ENCODE measurements around the gene PLXNA4. TPM values are rescaled to one million over a fixed set of nuclear protein-coding genes. Genes with fewer than 3 reads are reported as not detected.

Gene PLXNA4
- total RNA-seq, 1 donor from 2014 or later: 3.3 TPM

DNA sequence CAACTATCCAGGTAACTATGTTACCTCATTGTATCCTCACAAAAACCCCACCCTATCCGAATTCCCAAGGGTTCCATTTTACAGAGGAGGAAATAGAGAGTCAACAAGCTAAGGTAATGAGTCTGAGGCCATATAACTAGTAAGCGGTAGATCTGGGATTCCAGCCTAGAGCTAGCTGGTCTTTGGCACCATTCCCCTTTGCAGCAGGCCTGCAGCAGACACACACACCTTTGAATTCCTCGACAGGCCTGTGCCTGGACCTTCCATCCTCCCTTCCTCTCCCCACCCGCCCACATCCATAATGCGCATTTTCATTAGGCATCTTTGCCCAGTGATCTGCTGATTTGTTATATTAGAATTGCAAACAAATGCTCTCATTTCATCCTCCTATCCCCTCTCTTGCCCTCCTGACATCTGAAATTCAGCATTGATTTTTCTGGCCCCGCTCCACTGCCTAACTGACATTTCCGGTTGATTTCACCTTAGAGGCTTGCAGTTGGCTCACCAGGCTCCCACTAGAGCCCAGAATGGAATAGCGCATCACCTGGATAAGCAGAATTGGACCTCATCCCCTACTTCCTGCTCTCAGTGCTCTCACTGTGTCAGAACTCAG, 129.5 kb downstream of the PLXNA4 start:
- Histone ChIP-seq H3K4me1 (ENCODE audit: insufficient read depth, low read length) (no peaks in the 10 kb centered on the region), H3K4me2 (ENCODE audit: low read length) (no peak overlapping the region), H3K79me2 (ENCODE audit: insufficient read depth, low read length) (no peaks in the 10 kb centered on the region), H3K9me3 (ENCODE audit: insufficient read depth, low read depth, low read length) (no peaks in the 10 kb centered on the region), H3K27me3 (ENCODE audit: insufficient read depth, low read length) (no peaks in the 10 kb centered on the region), H3K4me3 (ENCODE audit: insufficient read depth, low read depth, low read length) (no peak overlapping the region), H3K9ac (ENCODE audit: low read length) (no peak overlapping the region), H4K20me1 (ENCODE audit: insufficient read depth, low read length) (no peaks in the 10 kb centered on the region), H2AFZ (ENCODE audit: low read depth, low read length) (no peak overlapping the region), H3K36me3 (ENCODE audit: insufficient read depth, low read length) (no peaks in the 10 kb centered on the region), H3K27ac (ENCODE audit: low read depth, low read length) (no peak overlapping the region)
- no peak overlapping the region for H3K27ac Mint-ChIP-seq (ENCODE audit: unreplicated experiment)
- peaks cover 55% of the 10 kb centered on the region for H3K27me3 Mint-ChIP-seq (ENCODE audit: low read depth, unreplicated experiment)
- FAIRE-seq (no peak), DNase-seq (ENCODE audit: low read depth) (no peak)
- H3K4me3 Mint-ChIP-seq (ENCODE audit: unreplicated experiment): no peak overlapping the region
- H3K4me1 Mint-ChIP-seq (ENCODE audit: low read depth, unreplicated experiment): no peaks in the 10 kb centered on the region
- H3K36me3 Mint-ChIP-seq (ENCODE audit: low read depth, unreplicated experiment): peaks cover 5% of the 10 kb centered on the region
- TF ChIP-seq, protein P1, sequence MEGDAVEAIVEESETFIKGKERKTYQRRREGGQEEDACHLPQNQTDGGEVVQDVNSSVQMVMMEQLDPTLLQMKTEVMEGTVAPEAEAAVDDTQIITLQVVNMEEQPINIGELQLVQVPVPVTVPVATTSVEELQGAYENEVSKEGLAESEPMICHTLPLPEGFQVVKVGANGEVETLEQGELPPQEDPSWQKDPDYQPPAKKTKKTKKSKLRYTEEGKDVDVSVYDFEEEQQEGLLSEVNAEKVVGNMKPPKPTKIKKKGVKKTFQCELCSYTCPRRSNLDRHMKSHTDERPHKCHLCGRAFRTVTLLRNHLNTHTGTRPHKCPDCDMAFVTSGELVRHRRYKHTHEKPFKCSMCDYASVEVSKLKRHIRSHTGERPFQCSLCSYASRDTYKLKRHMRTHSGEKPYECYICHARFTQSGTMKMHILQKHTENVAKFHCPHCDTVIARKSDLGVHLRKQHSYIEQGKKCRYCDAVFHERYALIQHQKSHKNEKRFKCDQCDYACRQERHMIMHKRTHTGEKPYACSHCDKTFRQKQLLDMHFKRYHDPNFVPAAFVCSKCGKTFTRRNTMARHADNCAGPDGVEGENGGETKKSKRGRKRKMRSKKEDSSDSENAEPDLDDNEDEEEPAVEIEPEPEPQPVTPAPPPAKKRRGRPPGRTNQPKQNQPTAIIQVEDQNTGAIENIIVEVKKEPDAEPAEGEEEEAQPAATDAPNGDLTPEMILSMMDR (IDR thresholded peaks at IDR 0.05; ENCODE audit: insufficient read depth, low read depth, low read length): no peak
- no peak for TF ChIP-seq EZH2 (IDR thresholded peaks at IDR 0.05; ENCODE audit: insufficient read depth, low read length)
- H3K9me3 Mint-ChIP-seq (ENCODE audit: unreplicated experiment): peaks cover 11% of the 10 kb centered on the region

DNA sequence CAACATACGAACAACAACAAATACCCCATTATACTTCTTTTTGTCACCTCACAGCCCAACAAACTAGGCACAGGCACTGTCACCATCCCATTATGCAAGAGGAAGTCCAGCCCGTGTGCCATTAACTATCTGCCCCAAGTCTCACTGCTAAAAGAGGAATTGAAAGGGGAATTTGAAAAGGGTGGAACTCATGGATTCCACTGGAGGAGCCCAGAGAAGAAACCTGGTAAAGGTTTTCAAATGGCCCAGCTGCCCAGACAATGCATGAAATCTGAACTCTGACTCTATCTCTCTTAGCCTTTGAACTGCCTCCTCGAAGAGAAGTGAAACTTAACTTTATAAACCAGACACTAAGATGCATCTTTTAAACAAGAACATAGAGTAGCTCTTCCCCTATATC, 130.0 kb downstream of the PLXNA4 start:
- no peak overlapping the region for H3K4me3 Mint-ChIP-seq (ENCODE audit: unreplicated experiment)
- H3K4me1 ChIP-seq (ENCODE audit: insufficient read depth, low read length): no peaks in the 10 kb centered on the region
- no peak for DNase-seq (ENCODE audit: low read depth)

More for the DNA sequence above, 130.0 kb downstream of the PLXNA4 start:
- H3K9me3 ChIP-seq (ENCODE audit: insufficient read depth, low read depth, low read length): no peaks in the 10 kb centered on the region
- no peaks in the 10 kb centered on the region for H3K27me3 ChIP-seq (ENCODE audit: insufficient read depth, low read length)
- TF ChIP-seq, protein P1 (IDR thresholded peaks at IDR 0.05; ENCODE audit: insufficient read depth, low read depth, low read length): no peak
- no peak for TF ChIP-seq EZH2 (IDR thresholded peaks at IDR 0.05; ENCODE audit: insufficient read depth, low read length)
- H4K20me1 ChIP-seq (ENCODE audit: insufficient read depth, low read length): no peaks in the 10 kb centered on the region
- no peaks in the 10 kb centered on the region for H3K79me2 ChIP-seq (ENCODE audit: insufficient read depth, low read length)
- H3K4me3 ChIP-seq (ENCODE audit: insufficient read depth, low read depth, low read length): no peak overlapping the region
- Mint-ChIP-seq H3K36me3 (ENCODE audit: low read depth, unreplicated experiment) (peaks cover 5% of the 10 kb centered on the region), H3K9me3 (ENCODE audit: unreplicated experiment) (peaks cover 11% of the 10 kb centered on the region), H3K27me3 (ENCODE audit: low read depth, unreplicated experiment) (peaks cover 52% of the 10 kb centered on the region), H3K4me1 (ENCODE audit: low read depth, unreplicated experiment) (no peaks in the 10 kb centered on the region), H3K27ac (ENCODE audit: unreplicated experiment) (no peak overlapping the region)
- H3K36me3 ChIP-seq (ENCODE audit: insufficient read depth, low read length): no peaks in the 10 kb centered on the region
- no peak overlapping the region for H3K4me2 ChIP-seq (ENCODE audit: low read length)
- H3K9ac ChIP-seq (ENCODE audit: low read length): no peak overlapping the region
- no peak overlapping the region for H2AFZ ChIP-seq (ENCODE audit: low read depth, low read length)
- no peak overlapping the region for H3K27ac ChIP-seq (ENCODE audit: low read depth, low read length)
- no peak for FAIRE-seq

All from astrocyte (in vitro differentiated cells and primary cell).